GM18873 (cell line): Measurements from ENCODE around the gene GYS2.
"Not testable (repeated sequence)": the region's sequence is repeated elsewhere in the genome, so short reads cannot be mapped to it uniquely, and the experiment has no call there.

Source experiments
- ATAC-seq: cut with Tn5 transposase; IDR thresholded peaks from one replicate; pipeline ENCODE4 v1.9.1; 2021; ENCODE audit warnings: mild to moderate bottlenecking, moderate library complexity, moderate number of reproducible peaks; ENCODE audit not compliant: unreplicated experiment, low FRiP score

Gene GYS2

GRCh38 chr12:21604245-21605101 is at the start of gene GYS2:
Gene GYS2 (minus strand): TSS chr12:21604847. CDS start chr12:21604592, 255 bp downstream.
- ATAC-seq = no peak

- no peak for ATAC-seq
These were observed 47.2 kb upstream of the GYS2 start for GRCh38 chr12:21651821-21652220.

GRCh38 chr12:21650997-21651396 is 46.4 kb upstream of the GYS2 start:
- no peak for ATAC-seq

- no peak for ATAC-seq
These were observed 44.4 kb upstream of the GYS2 start for GRCh38 chr12:21649034-21649433.

- ATAC-seq = no peak
These were observed 43.7 kb upstream of the GYS2 start for GRCh38 chr12:21648378-21648777.

GRCh38 chr12:21647179-21647578 is 42.5 kb upstream of the GYS2 start:
- no peak for ATAC-seq

- not testable (repeated sequence) for ATAC-seq
These were observed 40.4 kb upstream of the GYS2 start for GRCh38 chr12:21645041-21645500.

- no peak for ATAC-seq
These were observed 39.9 kb upstream of the GYS2 start for GRCh38 chr12:21644516-21644915.

- ATAC-seq = no peak
These were observed 39.1 kb upstream of the GYS2 start for GRCh38 chr12:21643758-21644157.

- ATAC-seq = no peak
These were observed 38.2 kb upstream of the GYS2 start for GRCh38 chr12:21642707-21643389.

- no peak for ATAC-seq
These were observed 33.6 kb upstream of the GYS2 start for GRCh38 chr12:21638054-21638891.

- no peak for ATAC-seq
These were observed 29.6 kb upstream of the GYS2 start for GRCh38 chr12:21634245-21634644.

GRCh38 chr12:21631367-21631766 is 26.7 kb upstream of the GYS2 start:
- ATAC-seq = no peak

GRCh38 chr12:21627924-21628323 is 23.3 kb upstream of the GYS2 start:
- ATAC-seq = no peak

GRCh38 chr12:21618566-21618965 is 13.9 kb upstream of the GYS2 start:
- no peak for ATAC-seq

GRCh38 chr12:21617030-21617429 is 12.4 kb upstream of the GYS2 start:
- no peak for ATAC-seq

- ATAC-seq = no peak
These were observed 10.8 kb upstream of the GYS2 start for GRCh38 chr12:21615431-21615830.

- ATAC-seq = no peak
These were observed 9.9 kb upstream of the GYS2 start for GRCh38 chr12:21614506-21614905.

- ATAC-seq = no peak
These were observed 9.3 kb upstream of the GYS2 start for GRCh38 chr12:21613931-21614330.

GRCh38 chr12:21608196-21608595 is 3.5 kb upstream of the GYS2 start:
- ATAC-seq = no peak

GRCh38 chr12:21607701-21608100 is 3.1 kb upstream of the GYS2 start:
- no peak for ATAC-seq
